Mucosa of descending colon (tissue), 3 donors: ENCODE results near the gene MCM7. TPM values are rescaled to one million over a fixed set of nuclear protein-coding genes. Genes with fewer than 3 reads are reported as not detected.

Experiments
- ATAC-seq: fragments of 200-7000 bp; cut with Tn5 transposase; one replicate; pipeline ENCODE4 v1.9.1; 2020; ENCODE audit warnings: mild to moderate bottlenecking, moderate library complexity
- DNase-seq, 3 donors: peaks; one replicate each; pipeline ENCODE4 v3.0.0-alpha.2; 2020
- H3K36me3 ChIP-seq: fragments of 200-600 bp; one replicate; pipeline ENCODE4 v1.8.0; 2021; ENCODE audit warnings: low read depth, mild to moderate bottlenecking
- H3K4me1 ChIP-seq: fragments of 200-600 bp; one replicate; pipeline ENCODE4 v1.8.0; 2021; ENCODE audit warnings: low read depth, mild to moderate bottlenecking
- H3K4me3 ChIP-seq: fragments of 200-600 bp; one replicate; pipeline ENCODE4 v1.8.0; 2021; ENCODE audit warnings: mild to moderate bottlenecking
- H3K9me3 ChIP-seq: fragments of 200-600 bp; one replicate; pipeline ENCODE4 v1.8.0; 2021; ENCODE audit warnings: mild to moderate bottlenecking
- CTCF ChIP-seq: fragments of 200-600 bp; IDR thresholded peaks from one replicate; pipeline ENCODE4 v1.8.0; 2022; ENCODE audit warnings: antibody characterized with exemption, mild to moderate bottlenecking
- intact Hi-C, 2 donors: fragments of 100-400 bp; cut with DNase I in 1 of 2; cut with micrococcal nuclease in 1 of 2; formaldehyde crosslinking; loops; one replicate each; pipeline versions ENCODE4 v1.11.0 to v1.11.1; 2022; cut with DNase I, micrococcal nuclease
- total RNA-seq, 3 donors: library from RNA; stranded (reverse); fragmentation: NEBNext Ultra II Directional in 2 of 3; extraction: Animal tissue kit (Norgen Biotek cat#: 25700) in 2 of 3; gene quantifications; one replicate each; pipeline versions ENCODE4 v1.2.1 to v1.2.4, GENCODE V29; 2021 to 2023
- donor health status: DM: no; HTN: no; CAD: no; lungs with moderate emphysema.
- donor health status: DM: no; HTN: no; CAD: no.
- donor health status: DM: no; HTN: yes; CAD: no.

The MCM7 gene
- total RNA-seq, 3 donors from 2014 or later, result 62.7 to 92.2 (median 65.5) TPM

- intact Hi-C loops, result no loop called here
- DNase-seq, result peak in 1 of 3 donors; percentile 32
- ATAC-seq, result no peak
- peaks cover 6% of the 10 kb centered on the region for H3K4me1 ChIP-seq
- no peak for TF ChIP-seq CTCF
- H3K4me3 ChIP-seq, result no peak overlapping the region
- H3K36me3 ChIP-seq, result peaks cover 7% of the 10 kb centered on the region
- H3K9me3 ChIP-seq, result no peaks in the 10 kb centered on the region
Observed at GRCh38 chr7:100091411-100092181, 9.6 kb downstream of the MCM7 start.

GRCh38 chr7:100090527-100091410 is 10.4 kb downstream of the MCM7 start:
- TF ChIP-seq CTCF, result no peak
- Histone ChIP-seq H3K4me1 (peaks cover 6% of the 10 kb centered on the region), H3K4me3 (no peak overlapping the region), H3K9me3 (no peaks in the 10 kb centered on the region), H3K36me3 (peaks cover 7% of the 10 kb centered on the region)
- intact Hi-C loops, result no loop called here
- DNase-seq (no peak), ATAC-seq (no peak)

GRCh38 chr7:100089458-100090196 is 11.6 kb downstream of the MCM7 start:
- Histone ChIP-seq H3K4me1 (peaks cover 6% of the 10 kb centered on the region), H3K4me3 (peak overlapping the region; percentile 82), H3K9me3 (no peaks in the 10 kb centered on the region), H3K36me3 (peaks cover 7% of the 10 kb centered on the region)
- DNase-seq, result no peak
- intact Hi-C loops, result no loop called here
- no peak for ATAC-seq
- TF ChIP-seq CTCF, result no peak

GRCh38 chr7:100088621-100089457 is 12.4 kb downstream of the MCM7 start, which contains the start of gene COPS6:
TSS of gene COPS6 (plus strand) at chr7:100088969. CDS start at chr7:100088991, 22 bp downstream.
- peaks cover 6% of the 10 kb centered on the region for H3K4me1 ChIP-seq
- peak within 1 kb of the TSS; percentile 82 for H3K4me3 ChIP-seq
- ATAC-seq (peak; percentile 94), DNase-seq (peak; percentile 90 to 93 (median 93))
- H3K9me3 ChIP-seq, result no peaks in the 10 kb centered on the region
- TF ChIP-seq CTCF, result no peak
- peaks cover 7% of the 10 kb centered on the region for H3K36me3 ChIP-seq
- intact Hi-C loops, result no loop called here
